Myocyte (in vitro differentiated cells): ENCODE data around the gene HNF4A. TPM values are rescaled to one million over a fixed set of nuclear protein-coding genes. Genes with fewer than 3 reads are reported as not detected.

Source experiments
- DNase-seq: peaks from one replicate; pipeline ENCODE4 v3.0.0-alpha.2; 2012; ENCODE audit warnings: low read depth
- total RNA-seq: library from RNA; depleted of rRNA; stranded (reverse); fragments of >200 nt; gene quantifications from 2 replicates; pipeline ENCODE4 v1.2.3, GENCODE V29; 2014

Gene HNF4A
- total RNA-seq, 1 donor from 2014 or later = not detected

- DNase-seq = no peak
These were observed 49.8 kb downstream of the HNF4A start for GRCh38 chr20:44405257-44405656.

- DNase-seq = no peak
These were observed 50.5 kb downstream of the HNF4A start for GRCh38 chr20:44405785-44406571.

- DNase-seq = peak; percentile 49
These were observed 51.2 kb downstream of the HNF4A start for GRCh38 chr20:44406572-44407137.

GRCh38 chr20:44407402-44408184, 52.1 kb downstream of the HNF4A start:
- DNase-seq = peak; percentile 83

GRCh38 chr20:44409132-44409600, 53.7 kb downstream of the HNF4A start:
- peak; percentile 54 for DNase-seq

- no peak for DNase-seq
These were observed 55.1 kb downstream of the HNF4A start for GRCh38 chr20:44410583-44411019.

- no peak for DNase-seq
These were observed 55.7 kb downstream of the HNF4A start for GRCh38 chr20:44411020-44411756.

GRCh38 chr20:44411757-44412401, 56.4 kb downstream of the HNF4A start:
- DNase-seq = no peak

- no peak for DNase-seq
These were observed 57.1 kb downstream of the HNF4A start for GRCh38 chr20:44412402-44413144.

- DNase-seq = no peak
These were observed 58.3 kb downstream of the HNF4A start for GRCh38 chr20:44413575-44414345.

- DNase-seq = no peak
These were observed 58.8 kb downstream of the HNF4A start for GRCh38 chr20:44414346-44414714.

GRCh38 chr20:44414808-44415207, 59.3 kb downstream of the HNF4A start:
- no peak for DNase-seq

- no peak for DNase-seq
These were observed 60.6 kb downstream of the HNF4A start for GRCh38 chr20:44415833-44416715.

GRCh38 chr20:44418069-44418905, 62.8 kb downstream of the HNF4A start:
- no peak for DNase-seq

- no peak for DNase-seq
These were observed 63.8 kb downstream of the HNF4A start for GRCh38 chr20:44419131-44419844.

- DNase-seq = no peak
These were observed 65.0 kb downstream of the HNF4A start for GRCh38 chr20:44420497-44420896.

- no peak for DNase-seq
These were observed 66.6 kb downstream of the HNF4A start for GRCh38 chr20:44422083-44422482.
